Eye (tissue), 1 donor: ENCODE measurements around the gene KIF26B.

Source experiments
- DNase-seq: peaks from one replicate; pipeline ENCODE4 v3.0.0-alpha.2; 2015

The KIF26B gene

DNA sequence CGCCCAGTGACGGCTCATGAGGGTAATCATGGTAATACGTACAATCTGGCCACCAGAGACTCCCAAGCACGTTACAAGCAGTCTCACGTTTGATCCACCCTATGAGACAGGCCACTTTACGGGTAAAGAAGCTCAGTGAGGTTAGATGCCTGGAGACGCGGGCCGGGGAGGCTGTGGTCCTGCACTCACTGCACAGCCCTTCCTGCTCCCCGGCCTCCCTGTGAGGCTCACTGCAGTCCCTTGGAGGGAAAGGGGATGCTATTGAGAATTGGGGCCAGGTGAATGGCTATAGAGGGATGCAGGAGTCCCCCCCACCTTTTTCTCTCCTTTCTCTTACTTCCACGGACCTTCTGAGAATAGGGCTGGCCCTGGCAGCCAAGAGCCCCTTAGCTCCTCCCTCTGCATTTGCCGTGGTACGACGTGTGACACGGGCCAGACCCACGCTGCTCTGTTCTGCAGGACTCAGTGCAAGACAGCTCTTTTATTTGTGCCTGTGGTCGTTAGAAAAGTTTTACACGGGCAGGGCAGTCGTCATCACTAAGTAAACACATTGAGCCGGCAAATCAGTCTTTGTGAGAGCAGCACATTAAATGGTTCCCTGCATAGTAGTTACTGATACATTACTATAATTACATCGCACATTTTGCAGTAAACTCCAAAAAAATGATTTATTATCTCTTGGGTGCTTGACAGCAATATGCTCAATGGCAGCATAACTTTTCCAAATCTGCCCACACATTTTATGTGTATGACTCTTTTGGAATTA lies 18.8 kb downstream of the KIF26B start:
- DNase-seq = no peak

DNA sequence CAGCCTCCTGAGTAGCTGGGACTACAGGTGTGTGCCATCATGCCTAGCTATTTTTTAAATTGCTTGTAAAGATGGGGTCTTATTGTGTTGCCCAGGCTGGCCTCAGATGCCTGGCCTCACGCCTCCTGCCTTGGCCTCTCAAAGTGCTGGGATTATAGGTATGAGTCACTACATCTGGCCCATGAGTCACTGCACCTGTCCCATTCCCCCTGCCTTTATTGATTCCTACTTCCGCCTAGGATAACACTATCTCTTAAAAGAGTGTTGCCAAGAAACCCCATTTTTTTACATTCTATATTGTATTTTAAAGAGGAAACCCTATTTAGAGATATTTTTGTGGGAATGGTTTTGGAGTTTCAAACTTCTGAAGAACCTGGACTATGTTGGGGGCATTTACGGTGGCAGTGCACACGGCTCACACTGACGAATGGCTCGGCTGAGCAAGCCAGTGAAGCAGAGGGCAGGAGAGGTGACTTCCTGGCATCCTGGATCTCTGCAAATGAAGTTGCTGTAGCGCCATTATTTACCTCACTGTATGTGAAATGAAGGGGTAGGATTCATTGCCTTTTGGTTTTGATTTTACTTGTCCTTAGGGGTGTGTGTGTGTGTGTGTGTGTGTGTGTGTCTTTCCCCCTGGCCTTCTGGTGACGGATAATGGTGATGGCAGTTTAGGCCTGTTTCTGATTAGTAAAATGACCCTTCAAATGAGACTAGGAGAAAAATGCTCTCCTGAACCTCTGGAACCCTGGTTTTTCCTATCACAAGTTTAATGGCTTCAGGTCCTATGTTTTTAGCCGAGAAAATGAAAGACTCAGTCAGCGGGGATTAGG lies 22.5 kb downstream of the KIF26B start:
- DNase-seq = no peak

DNA sequence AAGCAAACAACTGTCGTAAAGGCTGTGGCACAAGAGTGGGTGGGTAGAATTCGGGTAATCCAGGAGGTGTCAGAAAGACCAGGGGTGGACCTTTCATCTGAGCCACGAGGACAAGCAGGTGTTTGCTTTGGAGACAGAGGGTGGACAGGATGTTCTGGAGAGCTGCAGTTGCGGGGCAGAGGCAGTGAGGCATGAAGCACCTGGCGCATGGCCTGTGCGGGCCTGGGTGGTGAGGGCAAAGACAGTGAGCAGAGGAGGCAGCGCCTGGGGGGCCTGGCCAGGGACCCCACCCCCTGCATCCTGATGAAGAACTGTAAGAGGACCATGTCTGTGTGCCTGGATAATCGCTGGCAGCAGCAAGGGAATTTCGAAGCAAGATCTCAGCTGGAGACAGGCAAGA lies 24.9 kb downstream of the KIF26B start:
- DNase-seq = no peak

DNA sequence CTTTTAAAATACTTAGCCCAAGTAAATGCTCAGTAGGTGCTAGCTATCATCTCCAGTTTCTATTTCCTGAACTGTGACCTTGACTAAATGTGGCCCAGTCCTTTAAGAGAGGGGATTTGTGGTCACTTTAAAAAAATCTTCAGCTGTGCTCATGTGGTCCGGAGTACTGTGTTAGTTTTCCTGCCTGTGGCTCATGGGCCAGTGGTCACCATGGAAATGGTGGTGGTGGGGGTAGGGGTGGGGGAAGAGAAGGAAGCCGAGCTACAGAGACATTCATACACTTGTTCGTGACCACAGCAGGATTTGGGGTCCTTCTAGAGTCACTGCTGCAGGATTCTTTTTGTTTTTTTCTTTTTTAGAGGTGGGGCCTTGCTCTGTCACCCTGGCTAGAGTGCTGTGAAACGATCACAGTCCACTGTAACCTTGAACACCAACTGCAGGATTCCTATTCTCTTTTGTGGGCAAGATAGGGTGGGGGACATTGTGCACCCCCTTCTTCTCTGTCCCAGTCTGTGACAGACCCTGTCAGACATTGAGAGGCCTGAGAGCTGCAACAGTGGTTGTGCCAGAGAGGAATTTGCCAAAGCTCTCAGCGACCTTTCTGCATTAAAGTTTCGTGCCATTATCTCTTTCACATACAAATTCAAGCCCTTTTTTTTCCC lies 25.8 kb downstream of the KIF26B start:
- DNase-seq = peak; percentile 61

DNA sequence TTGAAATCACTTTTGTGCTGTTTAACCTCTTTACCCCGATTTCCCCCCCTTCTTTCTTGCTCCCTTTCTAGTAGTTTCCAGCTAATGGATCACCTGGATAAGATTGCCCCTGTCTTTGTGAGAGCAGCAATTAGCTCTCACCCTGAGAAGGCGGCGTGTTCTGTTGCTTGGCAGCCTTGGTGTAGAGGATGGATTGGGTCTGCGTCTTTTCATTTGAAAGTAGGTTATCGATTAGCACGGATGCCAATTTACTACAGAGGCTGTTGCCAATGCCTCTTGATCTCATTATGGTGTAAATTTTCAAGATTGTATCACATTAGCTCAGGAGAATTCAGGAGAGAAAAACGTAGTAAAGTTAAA lies 26.4 kb downstream of the KIF26B start:
- no peak for DNase-seq

DNA sequence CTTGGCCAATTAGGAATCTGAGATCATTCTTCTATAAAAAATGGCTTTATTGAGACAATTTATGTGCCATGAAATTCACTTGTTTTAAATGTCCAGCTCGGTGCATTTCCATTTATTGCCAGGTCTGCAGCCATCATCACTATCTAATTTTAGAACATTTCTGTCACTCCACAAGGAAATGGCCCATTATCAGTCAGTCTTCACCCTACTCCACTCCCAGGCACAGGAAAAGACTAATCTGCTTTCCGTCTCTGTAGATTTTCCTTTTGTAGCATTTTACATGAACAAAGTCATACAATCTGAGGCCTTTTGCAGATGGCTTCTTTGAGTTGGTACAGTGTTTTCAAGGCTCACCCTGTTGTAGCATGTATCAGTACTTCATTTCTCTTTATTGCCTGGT lies 27.2 kb downstream of the KIF26B start:
- DNase-seq = no peak

DNA sequence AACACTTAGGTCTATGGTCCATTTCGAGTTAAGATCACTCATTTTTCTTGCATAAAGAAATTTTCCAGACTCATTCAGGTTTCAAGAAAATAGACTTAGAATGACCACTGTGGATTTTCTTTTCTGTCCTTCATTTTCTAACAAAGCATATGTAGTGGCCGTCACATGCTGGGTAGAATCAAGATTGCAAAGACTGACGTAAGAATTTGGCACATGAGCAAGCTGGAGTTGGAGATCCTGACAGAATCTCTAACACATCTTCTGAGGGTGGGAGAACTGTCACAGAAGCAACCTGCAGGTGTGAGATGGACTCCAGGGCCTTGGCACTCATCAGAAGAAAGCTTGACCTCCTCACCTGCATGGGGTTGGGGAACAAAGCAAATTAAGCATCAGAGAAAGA lies 28.6 kb downstream of the KIF26B start:
- DNase-seq = no peak

DNA sequence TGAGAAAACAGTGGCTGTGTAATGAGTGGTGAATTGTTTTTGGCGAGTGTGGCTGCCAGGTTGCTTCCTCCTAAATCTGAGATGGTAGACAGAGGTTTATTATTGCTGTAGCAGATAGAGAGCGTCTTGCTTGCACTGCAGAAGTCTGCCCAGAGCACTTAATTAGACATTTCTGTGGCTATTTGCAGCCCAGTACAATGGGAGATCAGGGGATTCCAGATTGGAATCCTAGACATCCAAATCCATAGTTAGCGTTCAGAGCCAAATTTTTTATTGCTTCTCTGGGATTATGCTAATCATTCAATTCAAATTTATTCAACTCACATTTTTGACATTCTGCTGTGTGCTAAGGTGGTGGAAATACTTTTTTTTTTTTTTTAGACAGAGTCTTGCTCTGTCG lies 30.0 kb downstream of the KIF26B start:
- no peak for DNase-seq

DNA sequence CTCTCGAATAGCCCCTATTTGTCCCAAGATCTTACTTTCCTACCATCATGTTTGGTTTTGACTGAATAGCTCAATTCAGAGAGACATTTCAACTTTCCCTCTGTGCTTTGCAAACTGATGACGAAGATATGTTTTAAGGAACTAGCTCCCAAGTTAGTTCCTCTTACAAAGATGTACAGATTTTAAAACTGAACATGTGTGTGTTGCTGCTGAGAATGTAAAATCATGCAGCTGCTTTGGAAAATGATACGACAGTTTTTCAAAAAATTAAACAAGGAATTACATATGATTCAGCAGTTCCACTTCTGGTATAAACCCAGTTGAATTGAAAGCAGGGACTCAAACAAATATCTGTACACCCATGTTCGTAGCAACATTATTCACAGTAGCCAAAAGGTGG lies 33.6 kb downstream of the KIF26B start:
- no peak for DNase-seq

DNA sequence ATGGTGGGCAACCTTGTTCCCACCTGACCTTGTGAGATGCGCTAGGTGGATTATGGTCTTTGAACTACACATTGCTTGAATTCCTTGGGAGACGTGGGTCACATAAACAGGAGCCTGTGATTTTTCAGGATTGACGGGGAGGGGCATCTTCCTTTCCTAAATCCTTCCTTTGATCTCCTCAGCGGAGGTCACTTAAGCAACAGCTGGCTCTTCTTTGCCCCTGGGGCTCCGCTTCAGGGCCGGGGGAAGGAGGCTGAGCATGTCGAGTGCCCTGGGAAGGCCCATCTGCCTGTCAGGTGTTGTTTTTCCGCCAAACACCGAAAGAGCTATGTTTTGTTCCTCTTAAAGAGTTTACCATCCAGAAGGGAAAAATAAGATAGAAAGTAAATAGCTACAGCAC lies 40.6 kb downstream of the KIF26B start:
- no peak for DNase-seq

DNA sequence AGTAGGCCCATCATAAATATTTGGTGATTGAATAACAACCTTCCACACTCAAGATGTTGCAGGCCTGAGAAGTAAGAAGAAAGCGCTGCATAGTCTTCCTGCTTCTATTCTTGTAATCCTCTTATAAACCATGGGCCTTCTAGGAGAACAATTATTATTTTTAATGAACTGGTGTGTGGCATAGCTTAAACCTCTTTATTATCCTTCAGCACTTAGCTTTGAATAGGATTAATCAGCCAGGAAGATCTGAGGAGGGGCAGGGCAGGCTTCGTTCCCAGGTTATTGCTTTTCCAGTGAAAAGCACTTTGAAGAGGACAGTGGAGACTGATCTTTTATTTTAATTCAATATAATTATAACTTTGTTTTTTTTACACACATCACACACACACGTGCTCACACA lies 42.3 kb downstream of the KIF26B start:
- peak; percentile 55 for DNase-seq

DNA sequence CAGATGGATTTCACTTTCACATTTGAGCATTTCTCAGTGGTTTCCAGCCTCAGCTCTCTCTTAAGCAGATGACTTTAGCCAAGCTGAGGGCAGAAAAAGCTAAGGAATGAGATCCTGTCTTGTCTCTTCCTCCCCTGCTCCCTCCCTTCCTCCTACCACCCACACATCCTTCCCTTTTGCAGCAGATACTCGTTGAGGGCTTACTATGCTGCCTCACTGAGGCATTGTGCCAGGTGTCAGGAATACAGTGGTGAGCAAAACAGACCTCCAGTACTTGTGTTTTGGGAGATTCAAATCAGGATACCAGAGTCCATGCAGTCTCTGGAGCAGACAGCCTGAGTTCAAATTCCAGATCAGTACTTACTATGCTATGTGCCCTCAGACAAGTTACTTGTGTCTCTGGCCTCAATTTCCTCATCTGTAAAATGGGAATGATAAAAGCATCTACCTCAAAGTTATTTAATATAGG lies 43.2 kb downstream of the KIF26B start:
- DNase-seq = no peak

DNA sequence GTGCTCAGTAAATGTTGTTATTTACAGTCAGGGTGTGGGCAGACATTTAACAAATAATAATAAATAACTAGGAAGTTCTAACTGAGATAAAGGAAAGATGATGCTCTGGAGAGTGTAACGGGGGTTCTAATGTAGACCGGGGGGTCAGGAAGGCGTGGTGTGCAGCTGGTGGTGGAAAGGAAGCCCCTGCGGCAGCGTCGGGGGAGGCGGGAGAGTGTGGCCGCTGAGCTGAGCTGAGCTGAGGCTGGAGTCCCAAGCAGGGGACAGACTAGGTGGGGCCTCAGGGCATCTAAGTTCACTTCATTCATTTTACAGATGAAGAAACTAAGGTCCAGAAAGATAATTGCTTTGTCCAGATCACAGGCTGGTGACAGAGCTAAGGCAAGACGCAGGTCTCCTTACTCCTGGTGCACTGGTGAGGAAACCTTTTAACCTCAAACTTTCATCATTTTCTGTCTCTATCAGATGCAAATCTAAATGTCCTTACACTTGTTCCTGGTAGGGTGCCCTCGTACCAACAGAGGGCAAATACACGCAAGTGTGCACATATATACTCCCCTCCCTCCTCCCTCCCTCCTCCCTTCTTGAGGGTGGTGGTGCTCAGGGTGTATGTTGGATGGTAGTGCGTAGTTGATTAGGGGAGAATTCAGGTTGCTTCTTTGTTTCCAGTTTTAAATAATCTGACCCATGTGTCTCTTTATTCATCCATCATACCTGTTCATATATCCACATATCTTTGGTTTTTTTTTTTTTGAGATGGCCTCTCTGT lies 44.1 kb downstream of the KIF26B start:
- DNase-seq = no peak

DNA sequence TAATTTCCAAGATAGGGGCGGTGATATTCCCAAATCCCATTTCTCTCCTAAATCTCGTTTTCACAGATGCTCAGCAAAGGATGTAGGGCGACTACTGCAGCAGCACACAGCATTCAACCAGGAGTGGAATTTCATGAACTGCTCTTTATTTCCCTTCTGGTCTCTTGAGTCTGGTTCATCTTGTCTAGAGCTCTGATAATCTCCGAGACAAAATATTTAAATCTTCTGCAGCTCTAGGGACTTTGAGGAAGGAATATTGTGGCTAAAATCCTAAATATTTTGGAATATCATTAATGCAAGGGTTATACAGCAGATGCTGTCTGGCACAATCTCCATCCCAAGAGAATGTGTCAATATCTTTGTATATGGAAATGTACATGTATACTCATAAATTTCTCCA lies 45.4 kb downstream of the KIF26B start:
- no peak for DNase-seq

DNA sequence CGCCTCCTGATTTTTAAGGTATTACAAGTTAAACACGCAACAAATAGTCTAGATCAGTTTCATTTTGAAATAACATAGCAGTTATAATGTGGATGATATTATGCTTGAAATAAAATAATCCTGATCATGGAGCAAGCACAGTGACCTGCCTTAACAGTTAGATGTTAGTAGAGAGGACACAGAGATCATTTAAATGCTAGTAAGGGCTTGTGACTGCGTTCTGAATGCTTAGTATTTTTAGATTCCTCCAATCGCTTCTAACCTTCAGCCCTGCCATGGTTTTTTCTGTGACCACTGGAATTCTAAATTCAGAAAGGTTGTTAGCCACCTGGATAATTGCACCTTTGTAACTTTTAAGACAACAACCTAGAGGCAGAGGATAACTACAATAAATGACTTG lies 46.4 kb downstream of the KIF26B start:
- no peak for DNase-seq

DNA sequence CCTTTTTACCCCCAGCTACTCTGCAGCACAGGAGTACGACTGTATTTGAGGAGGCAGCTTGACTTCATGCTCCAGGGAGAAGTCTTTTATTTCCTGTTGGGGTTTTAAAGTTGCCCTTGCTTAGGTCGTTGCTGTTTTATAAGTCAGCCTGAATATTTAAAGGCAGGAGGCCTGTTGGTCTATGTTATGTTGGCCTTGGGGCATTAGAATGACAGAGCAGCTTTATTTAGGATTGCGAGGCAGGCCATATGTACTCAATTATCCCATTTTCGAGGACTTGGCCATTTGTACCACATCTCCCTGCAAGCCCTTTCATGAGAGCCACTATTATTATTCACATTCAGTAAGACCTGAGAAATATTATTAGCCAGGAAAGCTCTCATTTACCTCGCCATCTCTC lies 47.0 kb downstream of the KIF26B start:
- DNase-seq = no peak

DNA sequence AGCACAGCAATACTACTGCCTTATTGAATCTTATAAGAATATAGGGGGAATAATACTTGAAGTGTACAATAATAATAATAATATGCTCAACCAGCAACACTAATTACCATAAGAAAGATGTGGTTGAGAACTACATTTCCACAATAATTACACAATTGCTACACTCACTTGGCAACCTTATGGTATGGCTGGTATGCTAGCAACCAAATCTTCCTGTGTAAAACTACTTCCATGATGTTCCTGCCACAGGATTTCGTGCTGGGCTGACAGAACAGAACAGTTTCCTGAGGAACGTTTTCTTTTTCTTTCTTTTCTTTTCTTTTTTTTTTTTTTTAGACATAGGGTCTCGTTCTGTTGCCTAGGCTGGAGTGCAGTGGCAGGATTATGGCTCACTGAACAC lies 50.6 kb downstream of the KIF26B start:
- no peak for DNase-seq

DNA sequence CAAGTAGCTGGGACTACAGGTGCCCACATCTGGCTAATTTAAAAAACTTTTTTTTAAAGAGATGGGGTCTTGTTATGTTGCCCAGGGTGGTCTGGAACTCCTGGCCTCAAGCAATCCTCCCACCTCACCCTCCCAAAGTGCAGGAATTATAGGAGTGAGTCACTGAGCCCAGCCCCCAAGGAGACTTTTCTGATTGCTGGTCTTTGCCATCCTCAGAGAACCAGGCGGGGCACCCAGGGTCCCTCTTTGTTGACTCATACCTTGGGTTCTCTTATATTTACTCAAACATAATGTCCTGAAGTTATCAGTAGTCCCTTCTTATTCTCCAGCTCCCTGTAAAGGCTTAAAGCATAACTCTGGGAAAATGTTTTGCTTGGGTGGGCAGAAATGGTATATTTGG lies 51.1 kb downstream of the KIF26B start:
- no peak for DNase-seq

DNA sequence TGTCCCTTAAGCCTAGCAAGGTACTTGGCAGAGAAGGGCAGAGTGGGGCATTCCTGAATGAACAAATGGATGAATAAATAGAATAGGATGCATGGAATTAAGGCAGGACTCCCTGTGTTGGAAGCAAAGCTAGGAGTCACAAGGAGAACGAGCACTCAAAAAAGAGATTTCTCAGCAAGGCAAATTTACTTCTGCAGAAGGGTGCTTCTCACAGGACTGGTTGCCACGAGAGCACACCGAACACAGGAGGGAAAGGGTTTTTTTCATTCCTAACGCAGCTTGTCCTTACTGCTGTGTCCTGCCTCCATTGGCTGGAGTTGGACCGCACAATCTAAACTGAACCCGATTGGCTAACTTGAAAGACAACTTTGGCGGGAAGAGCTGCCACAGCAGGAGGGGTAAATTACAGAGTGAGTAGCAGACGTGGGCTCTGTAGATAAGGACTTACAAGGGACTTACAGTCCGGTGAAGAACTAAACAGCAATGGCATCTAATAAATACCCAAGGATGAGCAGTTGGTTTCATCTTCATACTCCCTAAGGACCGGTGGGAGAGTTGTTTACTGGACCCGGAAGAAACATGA lies 52.4 kb downstream of the KIF26B start:
- DNase-seq = no peak

DNA sequence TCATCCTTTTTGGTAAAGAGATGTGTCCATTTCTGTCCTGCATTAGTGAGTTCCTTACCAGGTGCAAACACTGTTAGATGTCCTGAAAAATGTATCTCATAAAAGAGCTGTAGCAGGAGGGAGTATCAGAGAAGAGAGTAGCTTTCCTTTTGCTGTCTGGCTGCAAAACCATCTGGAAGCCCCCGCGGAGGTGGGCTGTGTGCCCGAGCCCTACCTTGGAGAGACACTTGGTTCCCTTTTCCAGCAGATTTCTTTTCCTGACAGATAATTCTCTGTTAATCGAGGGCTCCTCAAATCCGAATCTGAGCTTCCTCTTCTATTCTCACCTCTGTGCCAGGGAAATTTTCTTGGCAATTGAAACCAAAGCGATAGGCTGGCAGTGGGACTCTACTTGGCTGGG lies 53.0 kb downstream of the KIF26B start:
- no peak for DNase-seq

DNA sequence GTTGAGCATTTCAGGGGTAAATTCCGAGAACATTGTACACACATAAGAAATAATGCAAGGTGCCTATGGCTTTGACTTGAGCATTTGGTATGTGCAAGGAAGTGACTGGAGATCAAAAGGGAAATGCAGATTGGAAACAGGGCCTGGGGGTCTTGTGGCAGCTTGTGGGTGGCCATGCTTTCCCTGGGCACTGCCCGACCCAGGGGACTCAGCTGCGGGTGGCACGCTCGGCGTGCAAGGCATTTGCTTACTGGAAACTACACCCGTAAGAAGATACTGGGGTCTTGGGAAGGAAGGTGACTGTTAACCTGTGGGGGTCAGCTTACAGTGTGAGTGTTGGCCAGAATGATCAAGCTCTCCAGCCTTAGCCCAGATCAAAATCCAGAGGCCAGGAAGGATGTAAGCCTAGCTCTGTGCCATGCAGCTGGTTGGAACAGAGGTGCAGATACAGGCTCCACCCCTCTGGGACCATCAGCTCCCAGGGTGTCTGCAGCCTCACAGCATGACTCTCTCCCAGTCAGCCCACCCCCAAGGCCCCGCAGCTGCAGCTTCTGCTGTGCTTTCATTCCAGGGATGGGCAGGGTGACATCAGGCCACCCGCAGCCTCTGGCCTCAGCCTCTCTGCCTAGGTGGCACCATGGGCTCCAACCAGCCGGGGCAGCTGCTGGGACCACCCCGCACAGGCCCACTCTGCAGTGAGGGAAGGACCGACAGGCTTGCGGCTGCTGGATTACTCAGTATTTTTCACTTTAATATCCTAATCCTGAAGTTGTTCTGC lies 55.1 kb downstream of the KIF26B start:
- no peak for DNase-seq
